ENCODE measurements around the gene VWF. TPM values are rescaled to one million over a fixed set of nuclear protein-coding genes. Genes with fewer than 3 reads are reported as not detected.

VWF gene
- total RNA-seq, 1 experiment from 2014 or later: not detected

- Histone ChIP-seq H3K4me1 (ENCODE audit: insufficient read depth, low read length) (no peaks in the 10 kb centered on the region; the same call in 1 of the 2 replicates), H3K4me3 (ENCODE audit: low read length) (no peak overlapping the region), H3K4me2 (ENCODE audit: low read length) (no peak overlapping the region), H3K9ac (ENCODE audit: low read length) (no peak overlapping the region), H3F3A (ENCODE audit: low read length, unreplicated experiment) (no peaks in the 10 kb centered on the region), H2AFZ (ENCODE audit: low read length) (no peak overlapping the region), H3K36me3 (ENCODE audit: low read depth, low read length) (no peaks in the 10 kb centered on the region), H4K20me1 (ENCODE audit: low read length) (no peaks in the 10 kb centered on the region), H3K27me3 (ENCODE audit: low read length) (peaks cover 71% of the 10 kb centered on the region), H3K27ac (ENCODE audit: low read length) (no peak overlapping the region), H3K9me3 (ENCODE audit: low read length) (no peaks in the 10 kb centered on the region), H3K79me2 (ENCODE audit: low read length) (no peaks in the 10 kb centered on the region), H3K9me2 (replicated peaks; ENCODE audit: low read length) (no peaks in the 10 kb centered on the region)
- no TSS peak for BruUV-seq (replicated peaks)
- intact Hi-C loops (cut with micrococcal nuclease): no loop called here
- ATAC-seq (no peak), DNase-seq (no peak)
- TF ChIP-seq EZH2 (IDR thresholded peaks at IDR 0.05; ENCODE audit: low read length, unreplicated experiment) (no peak), EZH2phosphoT487 (IDR thresholded peaks at IDR 0.05; ENCODE audit: borderline replicate concordance, low read length) (no peak)
- CTCF ChIA-PET: no interaction called here
- POLR2A ChIA-PET (ENCODE audit: unreplicated experiment): interaction anchor here (0.6 kb wide), 1 partner anchor 345 kb away, joined by 5 read pairs; no protein-coding TSS in a partner anchor
These were observed 175.8 kb downstream of the VWF start for GRCh38 chr12:5948696-5949095.

- H3K9ac ChIP-seq (ENCODE audit: low read length): no peak overlapping the region
- H2AFZ ChIP-seq (ENCODE audit: low read length): no peak overlapping the region
- no peaks in the 10 kb centered on the region for H3F3A ChIP-seq (ENCODE audit: low read length, unreplicated experiment)
- H3K79me2 ChIP-seq (ENCODE audit: low read length): no peaks in the 10 kb centered on the region
- H3K4me2 ChIP-seq (ENCODE audit: low read length): no peak overlapping the region
- H3K27me3 ChIP-seq (ENCODE audit: low read length): peaks cover 76% of the 10 kb centered on the region
- POLR2A ChIA-PET (ENCODE audit: unreplicated experiment): no interaction called here
- H3K4me3 ChIP-seq (ENCODE audit: low read length): no peak overlapping the region
- H3K9me2 ChIP-seq (replicated peaks; ENCODE audit: low read length): no peaks in the 10 kb centered on the region
- no peak overlapping the region for H3K27ac ChIP-seq (ENCODE audit: low read length)
- no peak for DNase-seq
- no peaks in the 10 kb centered on the region for H3K36me3 ChIP-seq (ENCODE audit: low read depth, low read length)
- CTCF ChIA-PET: no interaction called here
- H4K20me1 ChIP-seq (ENCODE audit: low read length): no peaks in the 10 kb centered on the region
- H3K9me3 ChIP-seq (ENCODE audit: low read length): no peaks in the 10 kb centered on the region
- TF ChIP-seq, protein P1, sequence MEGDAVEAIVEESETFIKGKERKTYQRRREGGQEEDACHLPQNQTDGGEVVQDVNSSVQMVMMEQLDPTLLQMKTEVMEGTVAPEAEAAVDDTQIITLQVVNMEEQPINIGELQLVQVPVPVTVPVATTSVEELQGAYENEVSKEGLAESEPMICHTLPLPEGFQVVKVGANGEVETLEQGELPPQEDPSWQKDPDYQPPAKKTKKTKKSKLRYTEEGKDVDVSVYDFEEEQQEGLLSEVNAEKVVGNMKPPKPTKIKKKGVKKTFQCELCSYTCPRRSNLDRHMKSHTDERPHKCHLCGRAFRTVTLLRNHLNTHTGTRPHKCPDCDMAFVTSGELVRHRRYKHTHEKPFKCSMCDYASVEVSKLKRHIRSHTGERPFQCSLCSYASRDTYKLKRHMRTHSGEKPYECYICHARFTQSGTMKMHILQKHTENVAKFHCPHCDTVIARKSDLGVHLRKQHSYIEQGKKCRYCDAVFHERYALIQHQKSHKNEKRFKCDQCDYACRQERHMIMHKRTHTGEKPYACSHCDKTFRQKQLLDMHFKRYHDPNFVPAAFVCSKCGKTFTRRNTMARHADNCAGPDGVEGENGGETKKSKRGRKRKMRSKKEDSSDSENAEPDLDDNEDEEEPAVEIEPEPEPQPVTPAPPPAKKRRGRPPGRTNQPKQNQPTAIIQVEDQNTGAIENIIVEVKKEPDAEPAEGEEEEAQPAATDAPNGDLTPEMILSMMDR (conservative IDR thresholded peaks at IDR 0.05; ENCODE audit: low read depth, low read length): no peak
- TF ChIP-seq EZH2phosphoT487 (IDR thresholded peaks at IDR 0.05; ENCODE audit: borderline replicate concordance, low read length): no peak
- TF ChIP-seq EZH2 (IDR thresholded peaks at IDR 0.05; ENCODE audit: low read length, unreplicated experiment): no peak
- intact Hi-C loops (cut with micrococcal nuclease): no loop called here
- no TSS peak for BruUV-seq (replicated peaks)
- ATAC-seq: no peak
- H3K4me1 ChIP-seq (ENCODE audit: insufficient read depth, low read length): no peaks in the 10 kb centered on the region; the same call in 1 of the 2 replicates
These were observed 177.5 kb downstream of the VWF start for GRCh38 chr12:5947006-5947405.

GRCh38 chr12:5946388-5946787, 178.1 kb downstream of the VWF start:
- H2AFZ ChIP-seq (ENCODE audit: low read length): no peak overlapping the region
- no peak for DNase-seq
- BruUV-seq (replicated peaks): no TSS peak
- no peak overlapping the region for H3K9ac ChIP-seq (ENCODE audit: low read length)
- H3K27me3 ChIP-seq (ENCODE audit: low read length): peaks cover 75% of the 10 kb centered on the region
- CTCF ChIA-PET: no interaction called here
- H3F3A ChIP-seq (ENCODE audit: low read length, unreplicated experiment): no peaks in the 10 kb centered on the region
- H3K4me2 ChIP-seq (ENCODE audit: low read length): no peak overlapping the region
- no peaks in the 10 kb centered on the region for H3K36me3 ChIP-seq (ENCODE audit: low read depth, low read length)
- H3K9me2 ChIP-seq (replicated peaks; ENCODE audit: low read length): no peaks in the 10 kb centered on the region
- H3K9me3 ChIP-seq (ENCODE audit: low read length): no peaks in the 10 kb centered on the region
- no peaks in the 10 kb centered on the region for H3K79me2 ChIP-seq (ENCODE audit: low read length)
- H4K20me1 ChIP-seq (ENCODE audit: low read length): no peaks in the 10 kb centered on the region
- intact Hi-C loops (cut with micrococcal nuclease): no loop called here
- H3K4me3 ChIP-seq (ENCODE audit: low read length): no peak overlapping the region
- ATAC-seq: no peak
- POLR2A ChIA-PET (ENCODE audit: unreplicated experiment): no interaction called here
- no peaks in the 10 kb centered on the region; the same call in 1 of the 2 replicates for H3K4me1 ChIP-seq (ENCODE audit: insufficient read depth, low read length)
- no peak overlapping the region for H3K27ac ChIP-seq (ENCODE audit: low read length)
- TF ChIP-seq EZH2phosphoT487 (IDR thresholded peaks at IDR 0.05; ENCODE audit: borderline replicate concordance, low read length): no peak
- no peak for TF ChIP-seq EZH2 (IDR thresholded peaks at IDR 0.05; ENCODE audit: low read length, unreplicated experiment)
- TF ChIP-seq, protein P1 (conservative IDR thresholded peaks at IDR 0.05; ENCODE audit: low read depth, low read length): no peak

Data from PC-3 (cell line).